Body of pancreas (tissue), 4 donors: Measurements from ENCODE around the gene LRRFIP1.

Source experiments
- CTCF ChIP-seq, 7 experiments: fragments of 450-650 bp in 4 of 7; fragments of 200-600 bp in 3 of 7; sonication (generic) in 3 of 7; IDR thresholded peaks; one replicate each; pipeline ENCODE4 v1.5.1; 2016 to 2019; ENCODE audit warnings: antibody characterized with exemption in 7 of 7
- POLR2A ChIP-seq, 3 donors: fragments of 450-650 bp; IDR thresholded peaks; one replicate each; pipeline ENCODE4 v1.6.1; 2016; ENCODE audit warnings: antibody characterized with exemption in 3 of 3, mild to moderate bottlenecking in 2 of 3

- TF ChIP-seq CTCF (IDR thresholded peaks at IDR 0.05), result no peak
- TF ChIP-seq POLR2A (IDR thresholded peaks at IDR 0.05), result no peak
These were observed 43.3 kb downstream of the LRRFIP1 start for GRCh38 chr2:237670641-237671040.
